Kidney (tissue), 14 donors: ENCODE results near the gene TP53AIP1. TPM values are rescaled to one million over a fixed set of nuclear protein-coding genes. Genes with fewer than 3 reads are reported as not detected.

Source experiments
- DNase-seq, 5 donors: peaks; one replicate each; pipeline ENCODE4 v3.0.0-alpha.2; 2013 to 2020
- FAIRE-seq: peaks from 2 replicates; lab custom pipeline; 2012; peaks lifted over from hg19 to GRCh38; lab: Jason Lieb, UNC
- H3K27ac ChIP-seq, 2 donors: one replicate each; pipeline ENCODE4 v1.7.0; 2013; ENCODE audit warnings: low read depth in 2 of 2, low read length in 2 of 2, inconsistent platforms in 1 of 2
- H3K27me3 ChIP-seq: one replicate; pipeline ENCODE4 v1.7.1; 2013; ENCODE audit warnings: low read length, inconsistent platforms; ENCODE audit not compliant: control insufficient read depth, insufficient read depth
- H3K36me3 ChIP-seq, 3 donors: one replicate each; pipeline versions ENCODE4 v1.7.0 to v1.7.1; 2013; ENCODE audit warnings: low read length in 3 of 3, control low read depth in 1 of 3, inconsistent platforms in 1 of 3; ENCODE audit not compliant: insufficient read depth in 3 of 3, control insufficient read depth in 2 of 3
- H3K4me1 ChIP-seq, 3 donors: one replicate each; pipeline versions ENCODE4 v1.7.0 to v1.7.1; 2013; ENCODE audit warnings: low read length in 3 of 3, inconsistent platforms in 1 of 3, low read depth in 1 of 3; ENCODE audit not compliant: control insufficient read depth in 2 of 3, insufficient read depth in 2 of 3
- H3K4me3 ChIP-seq, 3 donors: one replicate each; pipeline versions ENCODE4 v1.7.0 to v1.8.1; 2013; ENCODE audit warnings: low read length in 3 of 3, control low read depth in 1 of 3, inconsistent platforms in 1 of 3
- H3K9ac ChIP-seq, 3 donors: one replicate each; pipeline versions ENCODE4 v1.7.0 to v1.7.1; 2013; ENCODE audit warnings: low read length in 3 of 3, control low read depth in 1 of 3, inconsistent platforms in 1 of 3
- H3K9me3 ChIP-seq, 3 donors: one replicate each; pipeline versions ENCODE4 v1.7.0 to v1.7.1; 2013; ENCODE audit warnings: low read length in 3 of 3, control low read depth in 1 of 3, inconsistent platforms in 1 of 3; ENCODE audit not compliant: control insufficient read depth in 2 of 3, insufficient read depth in 1 of 3
- CTCF ChIP-seq: IDR thresholded peaks from 3 replicates; pipeline ENCODE4 v1.5.1; 2012; ENCODE audit warnings: mild to moderate bottlenecking, moderate library complexity, borderline replicate concordance; ENCODE audit not compliant: insufficient read depth; ENCODE audit errors: extremely low read depth
- intact Hi-C: fragments of 100-400 bp; cut with DNase I; formaldehyde crosslinking; loops from one replicate; pipeline ENCODE4 v1.11.1; 2022
- polyA plus RNA-seq: library from polyadenylated mRNA; stranded (reverse); fragments of 350-450 nt; fragmentation: Illumina TruSeq; extraction: RNeasy Lipid Tissue Mini Kit (QIAGEN cat#74804); gene quantifications from one replicate; pipeline ENCODE4 v1.2.3, GENCODE V29; 2014; ENCODE audit warnings: low read depth, low replicate concordance; ENCODE audit not compliant: insufficient read depth
- total RNA-seq: library from RNA; stranded (reverse); fragmentation: NEBNext Ultra II Directional; extraction: Animal tissue kit (Norgen Biotek cat#: 25700); gene quantifications from one replicate; pipeline ENCODE4 v1.2.1, GENCODE V29; 2021
- donor health status: control.
- donor health status: control.
- donor health status: control.
- donor health status: control.
- donor health status: control.
- donor health status: DM: yes; HTN: yes; CAD: no.
- donor health status: Normal renal cell carcinoma (clear cell type).

Gene TP53AIP1
- total and polyA plus RNA-seq, 2 donors from 2014 or later, result 0.82 to 5.3 TPM

GRCh38 chr11:128915149-128915521 lies 27.5 kb downstream of the TP53AIP1 start:
- FAIRE-seq (no peak), DNase-seq (no peak)
- no peak overlapping the region for H3K9ac ChIP-seq
- no peaks in the 10 kb centered on the region for H3K36me3 ChIP-seq
- H3K27me3 ChIP-seq, result no peaks in the 10 kb centered on the region
- H3K4me1 ChIP-seq, result peaks cover 0 to 2% (median 0%) of the 10 kb centered on the region in 3 donors
- intact Hi-C loops, result no loop called here
- H3K4me3 ChIP-seq, result no peak overlapping the region
- TF ChIP-seq CTCF, result no peak
- no peaks in the 10 kb centered on the region for H3K9me3 ChIP-seq
- H3K27ac ChIP-seq, result no peak overlapping the region

GRCh38 chr11:128914216-128915148 lies 28.2 kb downstream of the TP53AIP1 start:
- H3K9ac ChIP-seq, result no peak overlapping the region
- intact Hi-C loops, result no loop called here
- H3K27me3 ChIP-seq, result no peaks in the 10 kb centered on the region
- H3K27ac ChIP-seq, result no peak overlapping the region
- no peak for TF ChIP-seq CTCF
- FAIRE-seq (no peak), DNase-seq (peak in 1 of 5 donors; percentile 53)
- H3K4me1 ChIP-seq, result peaks cover 0 to 2% (median 0%) of the 10 kb centered on the region in 3 donors
- no peak overlapping the region for H3K4me3 ChIP-seq
- no peaks in the 10 kb centered on the region for H3K9me3 ChIP-seq
- no peaks in the 10 kb centered on the region for H3K36me3 ChIP-seq

GRCh38 chr11:128913806-128914205 lies 28.9 kb downstream of the TP53AIP1 start:
- intact Hi-C loops, result no loop called here
- no peak for FAIRE-seq
- TF ChIP-seq CTCF, result no peak
- peaks cover 0 to 4% (median 3%) of the 10 kb centered on the region in 3 donors for H3K4me1 ChIP-seq
- H3K9me3 ChIP-seq, result no peaks in the 10 kb centered on the region
- no peak overlapping the region for H3K4me3 ChIP-seq
- H3K36me3 ChIP-seq, result no peaks in the 10 kb centered on the region
- H3K9ac ChIP-seq, result no peak overlapping the region
- no peak overlapping the region for H3K27ac ChIP-seq
- peak in 1 of 5 donors; percentile 32 for DNase-seq
- no peaks in the 10 kb centered on the region for H3K27me3 ChIP-seq
